ENCODE results near the gene ZDHHC11B.
"Not testable (repeated sequence)": the region's sequence is repeated elsewhere in the genome, so short reads cannot be mapped to it uniquely, and the experiment has no call there.

Gene ZDHHC11B

GRCh38 chr5:769485-770145 lies 14.9 kb downstream of the ZDHHC11B start:
- H2AFZ ChIP-seq (ENCODE audit: low read length); H3K4me2 ChIP-seq (ENCODE audit: low read depth, low read length, poor library complexity, severe bottlenecking); H3K9me3 ChIP-seq (ENCODE audit: insufficient read depth, low read depth, low read length); H3K4me1 ChIP-seq (ENCODE audit: insufficient read depth, low read length, poor library complexity, severe bottlenecking); H4K20me1 ChIP-seq (ENCODE audit: insufficient read depth, low read length, poor library complexity, severe bottlenecking); H3K4me3 ChIP-seq (ENCODE audit: low read length, poor library complexity, severe bottlenecking); H3K9me2 ChIP-seq (replicated peaks; ENCODE audit: low read depth, low read length); H3K36me3 ChIP-seq (ENCODE audit: insufficient read depth, low read length); H3K79me2 ChIP-seq (ENCODE audit: insufficient read depth, low read length); H3K27me3 ChIP-seq (ENCODE audit: insufficient read depth, low read length, poor library complexity, severe bottlenecking); H3K9ac ChIP-seq (ENCODE audit: low read depth, low read length, poor library complexity, severe bottlenecking); H3F3A ChIP-seq (ENCODE audit: low read depth): not testable (repeated sequence)

GRCh38 chr5:766666-767431 lies 17.7 kb downstream of the ZDHHC11B start:
- H4K20me1 ChIP-seq (ENCODE audit: insufficient read depth, low read length, poor library complexity, severe bottlenecking): no peaks in the 10 kb centered on the region
- no peaks in the 10 kb centered on the region for H3K9me2 ChIP-seq (replicated peaks; ENCODE audit: low read depth, low read length)
- H3K4me1 ChIP-seq (ENCODE audit: insufficient read depth, low read length, poor library complexity, severe bottlenecking): no peaks in the 10 kb centered on the region
- no peaks in the 10 kb centered on the region; the same call in 1 of the 2 replicates for H3K9me3 ChIP-seq (ENCODE audit: insufficient read depth, low read depth, low read length)
- H3K27me3 ChIP-seq (ENCODE audit: insufficient read depth, low read length, poor library complexity, severe bottlenecking): no peaks in the 10 kb centered on the region
- H3F3A ChIP-seq (ENCODE audit: low read depth): no peaks in the 10 kb centered on the region
- H2AFZ ChIP-seq (ENCODE audit: low read length): no peak overlapping the region
- H3K4me2 ChIP-seq (ENCODE audit: low read depth, low read length, poor library complexity, severe bottlenecking): no peak overlapping the region
- H3K79me2 ChIP-seq (ENCODE audit: insufficient read depth, low read length): no peaks in the 10 kb centered on the region
- no peak overlapping the region for H3K9ac ChIP-seq (ENCODE audit: low read depth, low read length, poor library complexity, severe bottlenecking)
- no peak overlapping the region for H3K4me3 ChIP-seq (ENCODE audit: low read length, poor library complexity, severe bottlenecking)
- no peak for TF ChIP-seq CTCF (conservative IDR thresholded peaks at IDR 0.05; ENCODE audit: low read length)
- TF ChIP-seq EZH2phosphoT487 (IDR thresholded peaks at IDR 0.05; ENCODE audit: borderline replicate concordance): no peak
- no peaks in the 10 kb centered on the region for H3K36me3 ChIP-seq (ENCODE audit: insufficient read depth, low read length)

- H3K4me2 ChIP-seq (ENCODE audit: low read depth, low read length, poor library complexity, severe bottlenecking): no peak overlapping the region
- no peaks in the 10 kb centered on the region for H3K27me3 ChIP-seq (ENCODE audit: insufficient read depth, low read length, poor library complexity, severe bottlenecking)
- no peak overlapping the region for H2AFZ ChIP-seq (ENCODE audit: low read length)
- no peak overlapping the region for H3K4me3 ChIP-seq (ENCODE audit: low read length, poor library complexity, severe bottlenecking)
- H4K20me1 ChIP-seq (ENCODE audit: insufficient read depth, low read length, poor library complexity, severe bottlenecking): no peaks in the 10 kb centered on the region
- no peaks in the 10 kb centered on the region for H3K79me2 ChIP-seq (ENCODE audit: insufficient read depth, low read length)
- no peak overlapping the region for H3K9ac ChIP-seq (ENCODE audit: low read depth, low read length, poor library complexity, severe bottlenecking)
- no peaks in the 10 kb centered on the region for H3K9me2 ChIP-seq (replicated peaks; ENCODE audit: low read depth, low read length)
- TF ChIP-seq CTCF (conservative IDR thresholded peaks at IDR 0.05; ENCODE audit: low read length) (no peak), EZH2phosphoT487 (IDR thresholded peaks at IDR 0.05; ENCODE audit: borderline replicate concordance) (no peak)
- no peaks in the 10 kb centered on the region for H3K4me1 ChIP-seq (ENCODE audit: insufficient read depth, low read length, poor library complexity, severe bottlenecking)
- H3K9me3 ChIP-seq (ENCODE audit: insufficient read depth, low read depth, low read length): no peaks in the 10 kb centered on the region; the same call in 1 of the 2 replicates
- no peaks in the 10 kb centered on the region for H3K36me3 ChIP-seq (ENCODE audit: insufficient read depth, low read length)
- no peaks in the 10 kb centered on the region for H3F3A ChIP-seq (ENCODE audit: low read depth)
These were observed 18.4 kb downstream of the ZDHHC11B start for GRCh38 chr5:765948-766631.

All from Loucy (cell line).